ENCODE data around the gene ACTA1.

- TF ChIP-seq, protein P1, sequence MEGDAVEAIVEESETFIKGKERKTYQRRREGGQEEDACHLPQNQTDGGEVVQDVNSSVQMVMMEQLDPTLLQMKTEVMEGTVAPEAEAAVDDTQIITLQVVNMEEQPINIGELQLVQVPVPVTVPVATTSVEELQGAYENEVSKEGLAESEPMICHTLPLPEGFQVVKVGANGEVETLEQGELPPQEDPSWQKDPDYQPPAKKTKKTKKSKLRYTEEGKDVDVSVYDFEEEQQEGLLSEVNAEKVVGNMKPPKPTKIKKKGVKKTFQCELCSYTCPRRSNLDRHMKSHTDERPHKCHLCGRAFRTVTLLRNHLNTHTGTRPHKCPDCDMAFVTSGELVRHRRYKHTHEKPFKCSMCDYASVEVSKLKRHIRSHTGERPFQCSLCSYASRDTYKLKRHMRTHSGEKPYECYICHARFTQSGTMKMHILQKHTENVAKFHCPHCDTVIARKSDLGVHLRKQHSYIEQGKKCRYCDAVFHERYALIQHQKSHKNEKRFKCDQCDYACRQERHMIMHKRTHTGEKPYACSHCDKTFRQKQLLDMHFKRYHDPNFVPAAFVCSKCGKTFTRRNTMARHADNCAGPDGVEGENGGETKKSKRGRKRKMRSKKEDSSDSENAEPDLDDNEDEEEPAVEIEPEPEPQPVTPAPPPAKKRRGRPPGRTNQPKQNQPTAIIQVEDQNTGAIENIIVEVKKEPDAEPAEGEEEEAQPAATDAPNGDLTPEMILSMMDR (IDR thresholded peaks at IDR 0.05): no peak
- no peak for TF ChIP-seq POLR2A (IDR thresholded peaks at IDR 0.05)
Measured at GRCh38 chr1:229407206-229408026, 26.5 kb downstream of the ACTA1 start.
